Gastroesophageal sphincter (tissue), 4 donors: ENCODE measurements around the gene AKT3. TPM values are rescaled to one million over a fixed set of nuclear protein-coding genes. Genes with fewer than 3 reads are reported as not detected.

Experiments
- ATAC-seq: fragments of 150-250 bp; one replicate; pipeline ENCODE4 v1.9.1; 2016; ENCODE audit warnings: mild to moderate bottlenecking, moderate library complexity
- H3K27ac ChIP-seq, 4 donors: fragments of 200-600 bp; sonication (generic) in 3 of 4; 1 replicate in 3 of 4; 2 replicates in 1 of 4; pipeline ENCODE4 v1.5.1; 2016 to 2019
- H3K27me3 ChIP-seq: fragments of 200-600 bp; sonication (generic); one replicate; pipeline ENCODE4 v1.5.1; 2019
- H3K36me3 ChIP-seq, 2 donors: fragments of 200-600 bp; sonication (generic); one replicate each; pipeline ENCODE4 v1.5.1; 2019; ENCODE audit warnings: control low read depth in 1 of 2
- H3K4me1 ChIP-seq, 3 donors: fragments of 200-600 bp; sonication (generic); 1 replicate in 2 of 3; 2 replicates in 1 of 3; pipeline ENCODE4 v1.5.1; 2016 to 2019; ENCODE audit warnings: control low read depth in 2 of 3
- H3K4me3 ChIP-seq, 2 donors: fragments of 200-600 bp; sonication (generic); one replicate each; pipeline ENCODE4 v1.5.1; 2019; ENCODE audit warnings: mild to moderate bottlenecking in 1 of 2, moderate library complexity in 1 of 2
- H3K9me3 ChIP-seq, 3 donors: fragments of 200-600 bp; sonication (generic); one replicate each; pipeline ENCODE4 v1.5.1; 2017 to 2019; ENCODE audit warnings: control low read depth in 2 of 3
- EP300 ChIP-seq: sonication (generic); formaldehyde crosslinking; IDR thresholded peaks from one replicate; pipeline ENCODE4 v1.6.1; 2017; ENCODE audit warnings: antibody characterized with exemption, mild to moderate bottlenecking
- POLR2A ChIP-seq, 2 donors: fragments of 450-650 bp; IDR thresholded peaks; one replicate each; pipeline ENCODE4 v1.6.1; 2017; ENCODE audit warnings: antibody characterized with exemption in 2 of 2, mild to moderate bottlenecking in 2 of 2, moderate library complexity in 1 of 2
- POLR2AphosphoS5 ChIP-seq: sonication (generic); formaldehyde crosslinking; IDR thresholded peaks from one replicate; pipeline ENCODE4 v1.6.1; 2017; ENCODE audit warnings: antibody characterized with exemption
- WGBS, 2 donors: methylation state at CpG; one replicate each; pipeline ENCODE4 v1.1.5; 2018; ENCODE audit warnings: low coverage in 1 of 2; 5-methylcytosine and 5-hydroxymethylcytosine counted together
- total RNA-seq, 4 donors: library from RNA; depleted of rRNA; stranded (reverse); fragments of >200 nt; gene quantifications; one replicate each; pipeline ENCODE4 v1.1.0, GENCODE V29; 2016
- TF ChIP-seq, protein P1 (sequence below), 4 experiments: fragments of 200-600 bp in 2 of 4; fragments of 450-650 bp in 2 of 4; sonication (generic) in 1 of 4; IDR thresholded peaks; one replicate each; pipeline ENCODE4 v1.5.1; 2017 to 2019; ENCODE audit warnings: antibody characterized with exemption in 4 of 4, mild to moderate bottlenecking in 2 of 4, moderate library complexity in 2 of 4

Gene AKT3
- total RNA-seq, 4 donors from 2014 or later, result 72.8 to 102 (median 89.3) TPM

DNA sequence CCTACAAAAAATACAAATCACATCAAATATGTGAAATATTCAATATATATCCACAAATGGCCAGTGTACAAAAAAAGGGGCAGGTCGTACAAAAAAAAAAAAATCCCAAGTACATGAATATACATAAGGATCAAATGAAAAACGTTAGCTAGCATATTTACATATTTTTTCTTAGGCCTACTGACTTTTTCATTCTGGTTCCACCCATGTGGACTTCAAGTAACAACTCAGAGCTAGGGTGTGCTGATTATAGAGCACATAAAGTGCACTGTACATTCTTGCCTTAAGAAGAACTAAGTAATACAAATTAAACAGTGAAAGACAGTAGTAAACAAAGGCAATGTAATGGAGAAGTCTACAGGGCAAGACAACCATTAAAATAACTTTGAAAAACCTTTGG lies 297.0 kb downstream of the AKT3 start:
- no peaks in the 10 kb centered on the region for H3K4me1 ChIP-seq
- TF ChIP-seq, protein P1, sequence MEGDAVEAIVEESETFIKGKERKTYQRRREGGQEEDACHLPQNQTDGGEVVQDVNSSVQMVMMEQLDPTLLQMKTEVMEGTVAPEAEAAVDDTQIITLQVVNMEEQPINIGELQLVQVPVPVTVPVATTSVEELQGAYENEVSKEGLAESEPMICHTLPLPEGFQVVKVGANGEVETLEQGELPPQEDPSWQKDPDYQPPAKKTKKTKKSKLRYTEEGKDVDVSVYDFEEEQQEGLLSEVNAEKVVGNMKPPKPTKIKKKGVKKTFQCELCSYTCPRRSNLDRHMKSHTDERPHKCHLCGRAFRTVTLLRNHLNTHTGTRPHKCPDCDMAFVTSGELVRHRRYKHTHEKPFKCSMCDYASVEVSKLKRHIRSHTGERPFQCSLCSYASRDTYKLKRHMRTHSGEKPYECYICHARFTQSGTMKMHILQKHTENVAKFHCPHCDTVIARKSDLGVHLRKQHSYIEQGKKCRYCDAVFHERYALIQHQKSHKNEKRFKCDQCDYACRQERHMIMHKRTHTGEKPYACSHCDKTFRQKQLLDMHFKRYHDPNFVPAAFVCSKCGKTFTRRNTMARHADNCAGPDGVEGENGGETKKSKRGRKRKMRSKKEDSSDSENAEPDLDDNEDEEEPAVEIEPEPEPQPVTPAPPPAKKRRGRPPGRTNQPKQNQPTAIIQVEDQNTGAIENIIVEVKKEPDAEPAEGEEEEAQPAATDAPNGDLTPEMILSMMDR (IDR thresholded peaks at IDR 0.05), result no peak
- no peak for TF ChIP-seq POLR2A (IDR thresholded peaks at IDR 0.05)
- TF ChIP-seq POLR2AphosphoS5, result no peak
- no peak for TF ChIP-seq EP300
- no peak for ATAC-seq
- H3K36me3 ChIP-seq, result peaks cover 0 to 9% of the 10 kb centered on the region in 2 donors
- H3K9me3 ChIP-seq, result no peaks in the 10 kb centered on the region
- H3K27me3 ChIP-seq, result no peaks in the 10 kb centered on the region
- H3K27ac ChIP-seq, result no peak overlapping the region
- H3K4me3 ChIP-seq, result no peak overlapping the region
- 0 to 72% methylated on average over 1 to 2 of the region's 2 CpGs for WGBS, 2 donors

DNA sequence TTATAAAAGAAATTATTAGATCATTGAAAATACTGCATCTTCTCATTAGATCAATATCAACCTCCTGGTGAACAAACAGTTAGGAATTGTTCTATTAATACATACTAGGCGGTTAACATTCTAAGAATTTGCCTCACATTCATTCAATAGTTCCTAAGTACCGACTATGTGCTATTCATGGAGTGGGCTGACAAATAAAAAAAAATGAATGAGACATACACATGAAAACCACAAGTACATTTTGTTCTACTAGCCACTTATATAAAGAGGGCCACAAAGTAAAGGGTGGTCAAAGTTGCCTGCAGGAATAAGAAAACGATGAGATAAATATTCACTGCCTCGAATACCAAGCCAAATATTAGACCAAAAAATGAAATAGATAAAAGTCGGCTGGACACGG lies 299.8 kb downstream of the AKT3 start:
- Histone ChIP-seq H3K27me3 (no peaks in the 10 kb centered on the region), H3K4me3 (no peak overlapping the region), H3K36me3 (peaks cover 0 to 18% of the 10 kb centered on the region in 2 donors), H3K9me3 (no peaks in the 10 kb centered on the region), H3K4me1 (no peaks in the 10 kb centered on the region), H3K27ac (no peak overlapping the region)
- TF ChIP-seq POLR2A (IDR thresholded peaks at IDR 0.05) (no peak), EP300 (no peak), POLR2AphosphoS5 (no peak)
- TF ChIP-seq, protein P1 (IDR thresholded peaks at IDR 0.05), result no peak
- 90 to 93% methylated on average over 6 of the region's 6 CpGs for whole genome bisulfite sequencing, 2 donors
- ATAC-seq, result no peak

DNA sequence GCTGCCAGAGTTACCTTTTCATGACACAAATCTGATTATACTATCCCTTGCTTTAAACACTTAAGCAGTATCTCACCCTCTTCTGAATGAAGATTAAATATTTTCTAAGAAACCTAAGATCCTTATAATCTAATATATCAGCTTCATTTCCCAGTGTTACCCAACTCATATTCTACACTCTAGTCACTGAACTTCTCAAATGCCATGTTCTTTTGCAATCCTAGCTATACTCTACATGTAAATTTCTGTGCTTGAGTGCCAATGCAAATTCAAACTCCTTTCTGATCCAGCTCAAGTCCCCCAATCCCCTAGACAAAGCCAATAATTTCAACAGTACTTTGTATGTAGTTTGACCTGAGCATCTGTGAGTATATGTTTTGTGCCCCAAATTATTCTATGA lies 300.3 kb downstream of the AKT3 start:
- ATAC-seq, result no peak
- Histone ChIP-seq H3K4me3 (no peak overlapping the region), H3K27ac (no peak overlapping the region), H3K4me1 (no peaks in the 10 kb centered on the region), H3K9me3 (no peaks in the 10 kb centered on the region), H3K36me3 (peaks cover 0 to 23% of the 10 kb centered on the region in 2 donors), H3K27me3 (no peaks in the 10 kb centered on the region)
- TF ChIP-seq, protein P1 (IDR thresholded peaks at IDR 0.05), result no peak
- TF ChIP-seq EP300 (no peak), POLR2A (IDR thresholded peaks at IDR 0.05) (no peak), POLR2AphosphoS5 (no peak)

DNA sequence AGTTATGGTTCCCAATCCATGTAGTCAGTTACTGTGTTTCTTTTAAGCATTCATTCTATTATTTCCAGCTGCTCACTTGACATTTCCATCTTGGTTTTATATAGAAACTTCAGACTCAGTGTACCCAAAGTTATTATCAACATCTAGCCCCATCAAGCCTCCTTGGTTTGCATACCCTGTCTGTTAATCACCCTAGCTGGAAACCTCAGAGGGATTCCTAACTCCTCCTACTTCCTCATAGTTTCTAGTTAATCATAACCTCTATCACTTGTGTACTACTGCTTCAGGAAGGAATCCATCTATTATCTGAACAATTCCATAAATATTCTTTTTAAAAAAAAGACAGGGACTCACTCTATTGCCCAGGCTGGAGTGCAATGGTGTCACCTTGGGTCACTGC lies 300.9 kb downstream of the AKT3 start:
- Histone ChIP-seq H3K36me3 (peaks cover 0 to 29% of the 10 kb centered on the region in 2 donors), H3K4me1 (no peaks in the 10 kb centered on the region)

DNA sequence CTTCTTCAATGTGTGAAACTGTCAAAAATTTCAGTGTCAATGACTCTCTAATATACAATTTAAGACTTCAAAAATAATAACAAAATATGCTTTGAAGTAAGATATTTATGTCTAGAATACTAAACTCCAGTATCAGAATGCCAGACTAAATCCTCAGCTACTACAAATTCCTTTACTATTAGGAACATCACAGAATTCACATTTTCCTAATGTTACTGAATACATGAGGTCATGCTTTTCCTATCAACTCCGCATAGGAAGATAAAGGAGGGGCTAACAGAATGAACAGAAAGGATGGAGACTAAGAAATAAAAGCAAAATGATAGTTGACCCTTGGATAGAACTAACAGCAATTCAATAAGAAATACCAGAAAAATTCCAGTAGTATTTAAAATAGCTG lies 301.5 kb downstream of the AKT3 start:
- H3K27me3 ChIP-seq, result no peaks in the 10 kb centered on the region
- WGBS, 2 donors, result 73 to 100% methylated on average over 1 of the region's 1 CpG
- ATAC-seq, result no peak
- H3K4me3 ChIP-seq, result no peak overlapping the region
- no peak for TF ChIP-seq POLR2AphosphoS5
- TF ChIP-seq EP300, result no peak
- TF ChIP-seq, protein P1 (IDR thresholded peaks at IDR 0.05), result no peak
- TF ChIP-seq POLR2A (IDR thresholded peaks at IDR 0.05), result no peak
- H3K36me3 ChIP-seq, result peaks cover 0 to 35% of the 10 kb centered on the region in 2 donors
- H3K27ac ChIP-seq, result no peak overlapping the region
- H3K4me1 ChIP-seq, result no peaks in the 10 kb centered on the region
- no peaks in the 10 kb centered on the region for H3K9me3 ChIP-seq

More for the DNA sequence above, 300.9 kb downstream of the AKT3 start:
- Histone ChIP-seq H3K9me3 (no peaks in the 10 kb centered on the region), H3K27ac (no peak overlapping the region), H3K4me3 (no peak overlapping the region), H3K27me3 (no peaks in the 10 kb centered on the region)
- ATAC-seq, result no peak
- TF ChIP-seq, protein P1 (IDR thresholded peaks at IDR 0.05), result no peak
- no peak for TF ChIP-seq POLR2AphosphoS5
- TF ChIP-seq POLR2A (IDR thresholded peaks at IDR 0.05), result no peak
- no peak for TF ChIP-seq EP300
